GM18867 (cell line): ENCODE measurements around the gene COQ8B.
"Not testable (repeated sequence)": the region's sequence is repeated elsewhere in the genome, so short reads cannot be mapped to it uniquely, and the experiment has no call there.

Experiments
- ATAC-seq: cut with Tn5 transposase; IDR thresholded peaks from one replicate; pipeline ENCODE4 v1.9.1; 2021; ENCODE audit warnings: mild to moderate bottlenecking, moderate library complexity; ENCODE audit not compliant: unreplicated experiment

COQ8B gene

GRCh38 chr19:40716482-40717324 lies at the start of gene COQ8B, which contains the start of gene ITPKC:
TSS of gene COQ8B (minus strand) at chr19:40716886. CDS start at chr19:40714632, 2,254 bp downstream.
TSS of gene ITPKC (plus strand) at chr19:40717112. CDS start at chr19:40717136, 24 bp downstream.
- peak; percentile 69 for ATAC-seq

DNA sequence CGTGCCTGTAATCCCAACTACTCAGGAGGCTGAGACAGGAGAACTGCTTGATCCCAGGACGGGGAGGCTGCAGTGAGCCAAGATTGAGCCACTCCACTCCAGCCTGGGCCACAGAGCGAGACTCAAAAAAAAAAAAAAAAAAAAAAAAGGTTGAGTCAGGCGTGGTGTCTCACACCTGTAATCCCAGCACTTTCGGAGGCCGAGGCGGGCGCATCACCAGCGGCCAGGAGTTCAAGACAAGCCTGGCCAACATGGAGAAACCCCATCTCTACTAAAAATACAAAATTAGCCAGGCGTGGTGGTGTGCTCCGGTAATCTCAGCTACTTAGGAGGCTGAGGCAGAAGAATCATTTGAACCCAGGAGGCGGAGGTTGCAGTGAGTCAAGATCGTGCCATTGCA lies 49.7 kb upstream of the COQ8B start:
- ATAC-seq = not testable (repeated sequence)

GRCh38 chr19:40763963-40764362 lies 47.3 kb upstream of the COQ8B start:
- no peak for ATAC-seq

DNA sequence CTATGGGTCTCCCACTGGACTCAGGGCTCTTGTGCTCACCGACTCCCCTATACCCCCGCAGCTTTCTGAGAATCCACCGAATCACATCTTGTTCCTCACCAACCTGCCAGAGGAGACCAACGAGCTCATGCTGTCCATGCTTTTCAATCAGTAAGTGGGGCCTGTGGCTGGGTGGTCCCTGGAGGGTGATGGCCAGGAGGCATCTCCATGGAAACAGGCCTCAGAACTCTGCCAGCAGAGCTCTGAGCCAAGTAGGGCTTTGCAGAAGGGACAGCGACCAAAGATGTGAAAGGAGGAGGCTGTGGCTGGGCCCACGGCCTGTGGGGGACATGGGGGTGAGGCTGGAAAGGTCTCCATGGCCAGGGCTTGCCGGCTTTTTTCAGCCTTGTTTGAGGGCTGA lies 46.8 kb upstream of the COQ8B start:
- ATAC-seq = no peak

- ATAC-seq = no peak
Measured at GRCh38 chr19:40762754-40763470, 46.2 kb upstream of the COQ8B start.

GRCh38 chr19:40759352-40759751 lies 42.7 kb upstream of the COQ8B start:
- ATAC-seq = no peak

- ATAC-seq = no peak
Measured at GRCh38 chr19:40758491-40758890, 41.8 kb upstream of the COQ8B start.

GRCh38 chr19:40756502-40757110 lies 39.9 kb upstream of the COQ8B start:
- no peak for ATAC-seq

DNA sequence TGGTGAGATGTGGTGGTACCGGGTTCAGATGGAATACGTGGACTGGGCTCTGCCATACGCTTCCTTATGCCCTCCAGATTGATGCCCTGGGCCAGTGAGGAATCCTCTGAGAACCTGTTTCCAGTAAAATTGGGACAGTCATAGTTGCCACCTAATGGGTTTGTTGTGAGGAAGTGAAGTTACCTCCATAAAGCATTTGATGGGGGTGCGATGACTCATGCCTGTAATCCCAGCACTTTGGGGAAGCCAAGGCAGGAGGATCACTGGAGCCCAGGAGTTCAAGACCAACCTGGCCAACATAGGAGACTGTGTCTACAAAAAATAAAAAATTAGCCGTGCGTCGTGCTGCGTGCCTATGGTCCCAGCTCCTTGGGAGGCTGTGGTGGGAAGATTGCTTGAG lies 39.1 kb upstream of the COQ8B start:
- ATAC-seq = no peak

GRCh38 chr19:40755248-40755624 lies 38.5 kb upstream of the COQ8B start:
- ATAC-seq = no peak

DNA sequence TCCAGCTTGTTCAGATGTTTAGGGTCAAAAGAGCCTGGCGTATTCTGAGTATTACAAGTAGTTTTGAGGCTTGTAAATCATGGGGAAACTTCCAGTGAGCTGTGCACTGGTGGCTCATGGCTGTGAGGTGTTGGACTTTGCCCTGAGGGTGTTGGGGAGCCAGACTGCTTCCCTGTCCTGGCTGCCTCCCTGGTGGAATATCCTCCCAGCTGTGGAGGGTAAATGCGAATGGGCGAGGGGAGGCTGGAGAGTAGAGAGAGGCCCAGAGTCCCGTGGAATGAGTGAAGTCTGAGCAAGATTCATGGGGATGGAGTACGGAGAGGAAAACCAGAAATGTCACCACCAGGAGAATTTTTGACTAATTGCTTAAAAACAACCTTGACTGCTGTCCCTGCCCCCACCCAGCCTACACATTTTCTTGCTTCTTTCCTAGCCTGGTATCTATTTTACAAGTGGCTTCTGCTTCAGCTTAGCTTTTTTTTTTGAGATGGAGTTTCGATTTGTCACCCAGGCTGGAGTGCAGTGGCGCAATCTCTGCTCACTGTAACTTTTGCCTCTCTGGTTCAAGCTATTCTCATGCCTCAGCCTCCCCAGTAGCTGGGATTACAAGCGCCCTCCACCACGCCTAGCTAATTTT lies 38.0 kb upstream of the COQ8B start:
- ATAC-seq = no peak

DNA sequence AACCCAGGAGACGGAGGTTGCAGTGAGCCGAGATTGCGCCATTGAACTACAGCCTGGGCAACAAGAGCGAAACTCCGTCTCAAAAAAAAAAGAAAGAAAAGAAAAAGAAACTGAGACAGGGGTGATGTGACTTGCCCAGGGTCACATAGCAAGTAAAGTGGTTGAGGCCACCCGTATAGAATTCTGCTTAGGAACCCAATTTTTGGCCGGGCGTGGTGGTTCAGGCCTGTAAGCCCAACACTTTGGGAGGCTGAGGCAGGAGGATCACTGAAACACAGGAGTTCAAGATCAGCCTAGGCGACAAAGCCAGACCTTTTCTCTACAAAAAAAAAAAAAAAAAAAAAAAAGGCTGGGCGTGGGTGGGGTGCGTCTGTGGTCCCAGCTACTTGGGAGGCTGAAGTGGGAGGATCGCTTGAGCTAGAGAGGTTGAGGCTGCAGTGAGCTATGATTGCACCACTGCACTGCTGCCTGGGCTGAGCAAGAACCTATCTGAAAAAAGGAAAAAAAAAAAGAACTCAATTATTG lies 35.6 kb upstream of the COQ8B start:
- ATAC-seq = no peak

DNA sequence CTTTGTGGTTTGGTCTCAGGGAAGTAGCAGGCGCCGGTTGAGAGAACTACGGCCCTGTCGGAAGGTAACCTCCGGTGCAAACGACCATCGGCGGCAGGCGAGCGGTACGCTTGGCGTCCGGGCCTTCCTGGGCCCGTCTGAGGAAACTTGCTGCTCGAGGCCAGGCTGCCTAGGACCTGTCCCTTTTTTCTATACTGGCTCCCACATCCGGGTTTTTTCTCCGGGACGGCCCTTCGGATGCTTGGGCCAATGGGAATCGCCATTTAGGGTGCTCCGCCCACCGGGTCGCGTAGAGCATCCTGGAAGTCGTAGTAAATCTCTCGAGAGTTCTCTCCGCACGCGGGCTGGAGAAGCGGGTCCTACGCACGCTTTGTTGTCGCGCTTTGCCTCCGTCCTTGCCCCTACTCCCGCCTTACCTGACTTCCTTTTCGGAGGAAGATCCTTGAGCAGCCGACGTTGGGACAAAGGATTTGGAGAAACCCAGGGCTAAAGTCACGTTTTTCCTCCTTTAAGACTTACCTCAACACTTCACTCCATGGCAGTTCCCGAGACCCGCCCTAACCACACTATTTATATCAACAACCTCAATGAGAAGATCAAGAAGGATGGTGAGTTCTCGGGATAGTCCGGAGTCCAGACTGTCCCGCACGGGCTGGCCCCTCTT lies 34.3 kb upstream of the COQ8B start, which contains the start of gene SNRPA:
Gene SNRPA, plus strand, starts transcription at position 330 of the 664 bp plus-strand sequence. Its CDS starts 206 bp downstream, at position 536.
- peak; percentile 45 for ATAC-seq

DNA sequence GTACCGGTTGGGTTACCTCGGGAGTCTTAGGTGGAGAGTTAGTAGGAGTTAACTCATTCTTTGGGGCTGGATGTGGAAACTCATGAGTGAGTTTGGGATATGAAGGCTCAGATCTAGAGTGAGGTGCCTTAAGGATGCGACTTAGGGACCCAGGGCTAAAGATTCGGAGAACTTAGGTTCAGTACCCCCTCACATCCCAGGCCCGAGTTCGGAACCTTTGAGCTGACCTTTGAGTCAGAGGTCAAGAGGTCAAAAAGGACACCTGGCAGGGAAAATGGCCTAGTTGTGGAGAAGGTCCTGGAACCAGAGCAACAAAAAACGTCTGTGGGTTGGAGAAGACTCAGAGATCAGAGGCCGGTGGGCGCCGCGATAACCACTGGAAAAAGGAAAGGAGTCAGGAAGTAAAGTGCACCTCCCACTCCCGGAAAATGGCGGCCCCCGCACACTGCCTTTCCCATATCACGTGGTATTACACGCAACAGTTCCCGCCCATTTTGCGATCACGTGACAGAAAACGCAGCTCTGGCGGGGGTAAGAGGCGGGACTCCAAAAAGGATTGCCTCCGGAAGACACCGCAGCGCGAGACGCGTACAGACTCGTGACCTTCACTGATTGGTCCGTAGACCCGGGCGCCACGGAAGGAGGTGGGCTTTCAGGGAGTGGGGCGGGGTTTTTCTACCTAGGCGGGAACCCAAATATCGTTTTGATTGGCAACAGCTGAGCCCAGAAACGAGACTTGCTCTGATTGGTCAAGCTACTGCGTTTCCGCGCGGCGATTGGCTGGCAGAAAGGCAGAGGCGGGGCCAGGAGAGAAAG lies 33.6 kb upstream of the COQ8B start, which contains the start of gene ACTMAP:
Gene ACTMAP, minus strand, starts transcription at position 420 of the 816 bp plus-strand sequence. CDS start 674 bp downstream, outside the sequence.
- ATAC-seq = peak; percentile 85

DNA sequence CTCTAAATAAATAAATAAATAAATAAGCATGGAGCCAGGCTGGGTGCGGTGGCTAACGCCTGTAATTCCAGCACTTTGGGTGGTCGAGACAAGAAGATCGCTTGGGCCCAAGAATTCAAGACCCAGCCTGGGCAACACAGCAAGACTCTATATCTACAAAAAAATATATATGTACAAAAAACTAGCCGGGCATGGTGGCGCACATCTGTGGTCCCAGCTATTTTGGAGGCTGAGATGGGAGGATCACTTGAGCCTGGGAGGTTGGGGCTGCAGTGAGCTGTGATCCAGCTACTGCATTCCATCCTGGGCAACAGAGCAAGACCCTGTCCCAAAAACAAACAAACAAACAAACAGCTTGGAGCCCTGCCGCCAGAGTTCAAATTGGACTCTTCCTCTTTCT lies 30.9 kb upstream of the COQ8B start:
- ATAC-seq = no peak

- no peak for ATAC-seq
Measured at GRCh38 chr19:40745402-40745780, 28.7 kb upstream of the COQ8B start.

GRCh38 chr19:40744554-40745401 lies 28.1 kb upstream of the COQ8B start:
- ATAC-seq = no peak

DNA sequence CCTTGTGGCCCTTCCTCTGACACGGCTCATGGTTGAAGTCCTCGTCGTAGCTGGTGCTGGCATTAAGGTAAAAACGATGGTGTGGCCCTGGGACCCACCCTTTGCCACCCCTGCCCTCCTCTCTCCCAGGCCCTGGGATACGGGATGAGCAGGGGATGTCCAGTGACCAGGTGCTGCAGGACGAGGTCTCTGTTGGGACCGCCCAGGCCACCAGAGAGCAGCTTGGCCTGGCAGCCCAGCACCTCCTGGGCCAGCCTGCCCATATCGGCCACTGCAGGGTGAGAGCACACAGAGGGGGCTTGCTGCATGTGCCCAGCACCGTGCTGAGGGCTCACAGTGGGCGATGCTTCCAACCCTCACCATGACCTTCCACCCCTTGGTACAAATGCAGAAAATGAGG lies 27.2 kb upstream of the COQ8B start:
- ATAC-seq = no peak
